GM12878 (cell line): ENCODE data around the gene ZNF462. TPM values are rescaled to one million over a fixed set of nuclear protein-coding genes. Genes with fewer than 3 reads are reported as not detected.
A peak's percentile ranks its signal among the peaks of the same experiment; 100 is the strongest.

Experiments used
- ATAC-seq: fragments of 200-7000 bp; cut with Tn5 transposase; 3 replicates; pipeline ENCODE4 v1.9.1; 2020; ENCODE audit warnings: mild to moderate bottlenecking, moderate library complexity
- BruUV-seq: library from RNA; stranded (reverse); fragments of 400-500 nt; replicated peaks from 2 replicates; lab custom pipeline; 2021; lab: Mats Ljungman, UMichigan
- CTCF ChIA-PET: fragments of 300-600 bp; sonication (Branson Sonifier 250); formaldehyde crosslinking; extraction: SDS; loops from one replicate; lab custom pipeline; 2021; ENCODE audit warnings: inconsistent platforms; lab: Yijun Ruan, JAX
- POLR2A ChIA-PET: fragments of 350-600 bp; formaldehyde crosslinking; extraction: SDS; loops from one replicate; lab custom pipeline; 2021; ENCODE audit warnings: inconsistent platforms; lab: Charles Lee
- RAD21 ChIA-PET: fragments of 300-600 bp; sonication (Branson Sonifier 250); formaldehyde crosslinking; loops from one replicate; lab custom pipeline; 2023; ENCODE audit warnings: antibody characterized with exemption; ENCODE audit not compliant: unreplicated experiment; lab: Charles Lee
- SMC1A ChIA-PET: fragments of 300-600 bp; sonication (Branson Sonifier 250); formaldehyde crosslinking; loops from one replicate; lab custom pipeline; 2023; ENCODE audit not compliant: unreplicated experiment, uncharacterized antibody; lab: Charles Lee
- DNase-seq: peaks from one replicate; pipeline ENCODE4 v3.0.0-alpha.2; 2011; ENCODE audit warnings: low read depth, low spot score
- FAIRE-seq: peaks from 3 replicates; lab custom pipeline; 2011; peaks lifted over from hg19 to GRCh38; lab: Jason Lieb, UNC
- H2AFZ ChIP-seq: 2 replicates; pipeline ENCODE4 v1.6.0; 2011; ENCODE audit warnings: low read depth, low read length, control low read depth; ENCODE audit not compliant: control insufficient read depth
- H3K27ac ChIP-seq: 2 replicates; pipeline ENCODE4 v1.5.1; 2011; ENCODE audit warnings: control low read depth; ENCODE audit not compliant: control insufficient read depth, insufficient read depth
- H3K27me3 ChIP-seq, 2 experiments: replicated peaks in 1 of 2; 2 replicates each; pipeline versions ENCODE4 v1.6.0 to v1.6.1; 2011; ENCODE audit warnings: low read length in 1 of 2; ENCODE audit not compliant: control insufficient read depth in 2 of 2, insufficient read depth in 2 of 2
- H3K36me3 ChIP-seq, 2 experiments: 2 replicates each; pipeline ENCODE4 v1.5.1; 2011; ENCODE audit warnings: low read length in 1 of 2; ENCODE audit not compliant: control insufficient read depth in 2 of 2, insufficient read depth in 2 of 2
- H3K4me1 ChIP-seq: 2 replicates; pipeline ENCODE4 v1.6.1; 2011; ENCODE audit warnings: mild to moderate bottlenecking, low read length, moderate library complexity, mixed read lengths; ENCODE audit not compliant: control insufficient read depth, insufficient read depth
- H3K4me2 ChIP-seq: 2 replicates; pipeline ENCODE4 v1.6.0; 2011; ENCODE audit warnings: control low read depth; ENCODE audit not compliant: control insufficient read depth, insufficient read depth
- H3K4me3 ChIP-seq: fragments of 200-600 bp; sonication (generic); 2 replicates; pipeline ENCODE4 v1.5.1; 2016
- H3K79me2 ChIP-seq: 2 replicates; pipeline ENCODE4 v1.6.0; 2011; ENCODE audit warnings: low read length; ENCODE audit not compliant: control insufficient read depth, insufficient read depth
- H3K9ac ChIP-seq: 2 replicates; pipeline ENCODE4 v1.8.0; 2011; ENCODE audit warnings: low read length, control low read depth, mixed read lengths; ENCODE audit not compliant: control insufficient read depth, insufficient read depth
- H3K9me3 ChIP-seq: replicated peaks from 3 replicates; pipeline ENCODE4 v1.5.1; 2011; ENCODE audit warnings: mild to moderate bottlenecking, low read length; ENCODE audit not compliant: control insufficient read depth, insufficient read depth
- H4K20me1 ChIP-seq: 2 replicates; pipeline ENCODE4 v1.6.0; 2011; ENCODE audit not compliant: control insufficient read depth, insufficient read depth
- ATF7 ChIP-seq: fragments of 450-650 bp; IDR thresholded peaks from 2 replicates; pipeline ENCODE4 v1.6.1; 2016; ENCODE audit warnings: low read depth, mild to moderate bottlenecking
- BACH1 ChIP-seq: fragments of 450-650 bp; IDR thresholded peaks from 2 replicates; pipeline ENCODE4 v1.6.1; 2017; ENCODE audit warnings: mild to moderate bottlenecking, borderline replicate concordance
- EP300 ChIP-seq, 2 experiments: fragments of 150-350 bp in 1 of 2; IDR thresholded peaks; 2 replicates each; pipeline ENCODE4 v1.6.1; 2011 to 2012; ENCODE audit warnings: low read depth in 2 of 2, low read length in 2 of 2, borderline replicate concordance in 1 of 2, improper control_type of control experiment in 1 of 2, inconsistent platforms in 1 of 2; ENCODE audit not compliant: control insufficient read depth in 1 of 2
- MYC ChIP-seq: IDR thresholded peaks from 2 replicates; pipeline ENCODE4 v1.6.1; 2011; ENCODE audit warnings: mild to moderate bottlenecking, low read length, moderate library complexity, inconsistent platforms; ENCODE audit not compliant: insufficient read depth, insufficient replicate concordance, insufficient read length, severe bottlenecking
- NFXL1 ChIP-seq: fragments of 450-650 bp; IDR thresholded peaks from 2 replicates; pipeline ENCODE4 v1.6.1; 2017; ENCODE audit warnings: antibody characterized with exemption, mild to moderate bottlenecking, borderline replicate concordance
- PAX5 ChIP-seq: IDR thresholded peaks from 2 replicates; pipeline ENCODE4 v1.6.1; 2011; ENCODE audit warnings: low read depth, low read length, borderline replicate concordance
- RB1 ChIP-seq: fragments of 450-650 bp; formaldehyde crosslinking; IDR thresholded peaks from 2 replicates; pipeline ENCODE4 v1.6.1; 2017; ENCODE audit warnings: mild to moderate bottlenecking, borderline replicate concordance
- SP1 ChIP-seq: IDR thresholded peaks from one replicate; pipeline ENCODE4 v1.6.1; 2011; ENCODE audit warnings: low read depth, low read length
- SPI1 ChIP-seq: IDR thresholded peaks from 2 replicates; pipeline ENCODE4 v1.6.1; 2011; ENCODE audit warnings: low read depth, mild to moderate bottlenecking, low read length, moderate library complexity, borderline replicate concordance; ENCODE audit not compliant: insufficient read depth
- TARDBP ChIP-seq: IDR thresholded peaks from 2 replicates; pipeline ENCODE4 v1.6.1; 2016; ENCODE audit warnings: borderline replicate concordance
- whole genome bisulfite sequencing: methylation state at CpG from one replicate; pipeline ENCODE4 v1.1.6; 2016; ENCODE audit warnings: low lambda C conversion rate; ENCODE audit not compliant: insufficient replicate concordance, insufficient coverage; ENCODE audit errors: missing lambda C conversion rate; 5-methylcytosine and 5-hydroxymethylcytosine counted together
- in situ Hi-C: fragments of 300-500 bp; cut with MboI; formaldehyde crosslinking; loops from 9 replicates; pipeline ENCODE4 v1.14.3; 2018; ENCODE audit warnings: mixed read lengths
- intact Hi-C: fragments of 100-400 bp; cut with micrococcal nuclease; formaldehyde crosslinking; loops from one replicate; pipeline ENCODE4 v1.14.2; 2022; ENCODE audit not compliant: unreplicated experiment
- polyA plus RNA-seq, 11 experiments: library from polyadenylated mRNA; depleted of rRNA in 4 of 11; unstranded in 6 of 11; stranded (reverse) in 5 of 11; fragments of >200 nt; fragmentation: Nextera tagmentation in 4 of 11; fragmentation: Illumina TruSeq in 1 of 11; extraction: Ambion mirVana in 4 of 11; extraction: Trizol in 1 of 11; gene quantifications; 1 replicate in 1 of 11; 2 replicates in 10 of 11; pipeline versions ENCODE4 v1.2.1 to v1.2.3, GENCODE V29; 2011 to 2016; ENCODE audit warnings: inconsistent platforms in 2 of 11, missing spikeins in 2 of 11, low read depth in 1 of 11
- total RNA-seq, 4 experiments: library from RNA; depleted of rRNA in 3 of 4; stranded (reverse); fragments of >200 nt in 3 of 4; fragmentation: Illumina TruSeq in 1 of 4; extraction: Trizol in 1 of 4; gene quantifications; 2 replicates each; pipeline versions ENCODE4 v1.2.1 to v1.2.3, GENCODE V29; 2013 to 2021
- TF ChIP-seq, protein P1 (sequence below): fragments of 450-650 bp; formaldehyde crosslinking; IDR thresholded peaks from 2 replicates; pipeline ENCODE4 v1.4.0; 2022; ENCODE audit warnings: mild to moderate bottlenecking, moderate library complexity
- TF ChIP-seq, protein P2 (sequence below): IDR thresholded peaks from 2 replicates; pipeline ENCODE4 v1.6.1; 2012; ENCODE audit warnings: low read depth, low read length, improper control_type of control experiment
- TF ChIP-seq, protein P3 (sequence below): IDR thresholded peaks from 2 replicates; pipeline ENCODE4 v1.6.1; 2011; ENCODE audit warnings: low read depth, mild to moderate bottlenecking, low read length, moderate library complexity, borderline replicate concordance; ENCODE audit errors: extremely low read depth

The ZNF462 gene
- total and polyA plus RNA-seq, 10 of the 15 experiments (the other 5 are each of a cell fraction or from before 2014, with no cell fraction given) = 0.27 to 13.7 (median 0.55) TPM

DNA sequence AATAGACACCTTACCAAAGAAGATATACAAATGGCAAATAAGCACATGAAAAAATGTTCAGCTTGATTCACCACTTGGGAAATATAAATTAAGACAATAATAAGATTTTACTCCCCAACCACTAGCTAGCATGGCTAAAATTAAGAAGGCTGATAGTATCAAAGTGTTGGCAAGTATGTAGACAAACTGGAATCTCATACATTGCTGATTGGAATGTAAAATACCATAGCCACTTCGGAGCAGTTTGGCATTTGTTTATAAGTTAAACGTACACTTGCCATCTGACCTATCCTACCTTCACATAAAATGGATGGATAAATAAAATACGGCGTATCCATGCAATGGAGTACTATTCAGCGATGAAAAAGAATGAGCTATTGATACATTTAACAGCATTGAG lies 129.2 kb downstream of the ZNF462 start (continued):
- TF ChIP-seq, protein P1, sequence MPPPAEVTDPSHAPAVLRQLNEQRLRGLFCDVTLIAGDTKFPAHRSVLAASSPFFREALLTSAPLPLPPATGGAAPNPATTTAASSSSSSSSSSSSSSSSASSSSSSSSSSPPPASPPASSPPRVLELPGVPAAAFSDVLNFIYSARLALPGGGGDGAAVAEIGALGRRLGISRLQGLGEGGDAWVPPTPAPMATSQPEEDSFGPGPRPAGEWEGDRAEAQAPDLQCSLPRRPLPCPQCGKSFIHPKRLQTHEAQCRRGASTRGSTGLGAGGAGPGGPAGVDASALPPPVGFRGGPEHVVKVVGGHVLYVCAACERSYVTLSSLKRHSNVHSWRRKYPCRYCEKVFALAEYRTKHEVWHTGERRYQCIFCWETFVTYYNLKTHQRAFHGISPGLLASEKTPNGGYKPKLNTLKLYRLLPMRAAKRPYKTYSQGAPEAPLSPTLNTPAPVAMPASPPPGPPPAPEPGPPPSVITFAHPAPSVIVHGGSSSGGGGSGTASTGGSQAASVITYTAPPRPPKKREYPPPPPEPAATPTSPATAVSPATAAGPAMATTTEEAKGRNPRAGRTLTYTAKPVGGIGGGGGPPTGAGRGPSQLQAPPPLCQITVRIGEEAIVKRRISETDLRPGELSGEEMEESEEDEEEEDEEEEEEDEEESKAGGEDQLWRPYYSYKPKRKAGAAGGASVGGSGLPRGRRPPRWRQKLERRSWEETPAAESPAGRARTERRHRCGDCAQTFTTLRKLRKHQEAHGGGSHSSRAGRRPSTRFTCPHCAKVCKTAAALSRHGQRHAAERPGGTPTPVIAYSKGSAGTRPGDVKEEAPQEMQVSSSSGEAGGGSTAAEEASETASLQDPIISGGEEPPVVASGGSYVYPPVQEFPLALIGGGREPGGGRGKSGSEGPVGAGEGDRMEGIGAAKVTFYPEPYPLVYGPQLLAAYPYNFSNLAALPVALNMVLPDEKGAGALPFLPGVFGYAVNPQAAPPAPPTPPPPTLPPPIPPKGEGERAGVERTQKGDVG (CRISPR knock-in tag) = no peak
- TF ChIP-seq NFXL1 = no peak
- no peak for TF ChIP-seq RB1
- no peak for TF ChIP-seq BACH1
- TF ChIP-seq EP300 (IDR thresholded peaks at IDR 0.05; ENCODE audit: borderline replicate concordance in 1 of 2, control insufficient read depth in 1 of 2, low read depth in 2 of 2, low read length in 2 of 2) = no peak
- TF ChIP-seq PAX5 = no peak
- no peak for TF ChIP-seq MYC

DNA sequence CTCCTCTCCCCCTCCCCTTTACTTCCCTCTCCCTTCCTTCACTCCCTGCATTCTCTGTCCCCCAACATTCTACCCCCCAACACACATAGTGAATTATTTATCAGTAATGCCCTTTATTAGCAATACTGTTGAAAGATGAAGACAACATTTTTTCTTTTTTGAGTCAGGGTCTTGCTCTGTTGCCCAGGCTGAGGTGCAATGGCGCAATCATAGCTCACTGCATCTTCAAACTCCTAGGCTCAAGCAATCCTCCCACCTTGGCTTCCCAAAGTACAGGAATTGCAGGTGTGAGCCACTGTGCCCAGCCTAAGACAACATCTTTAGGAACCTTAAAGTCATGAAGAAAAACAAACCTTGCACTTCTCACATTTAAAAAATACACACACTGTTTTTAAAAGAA lies 130.6 kb downstream of the ZNF462 start:
- in situ Hi-C loops (no loop called here), intact Hi-C loops (no loop called here)
- H3K79me2 ChIP-seq = no peaks in the 10 kb centered on the region
- FAIRE-seq (peak; percentile 7), DNase-seq (no peak), ATAC-seq (no peak)
- no peak overlapping the region for H3K4me2 ChIP-seq
- ChIA-PET SMC1A (interaction anchor here (1.6 to 2.5 kb wide), 3 partner anchors 9 to 65 kb away, joined by 4 to 15 read pairs (median 7); no protein-coding TSS in a partner anchor), RAD21 (no interaction called here), POLR2A (interaction anchor here (1.3 kb wide), 1 partner anchor 10 kb away, joined by 3 read pairs; no protein-coding TSS in a partner anchor), CTCF (interaction anchor here (1.0 kb wide), 1 partner anchor 10 kb away, joined by 3 read pairs; no protein-coding TSS in a partner anchor)
- no peaks in the 10 kb centered on the region for H4K20me1 ChIP-seq
- H3K4me3 ChIP-seq = no peak overlapping the region
- no peak overlapping the region for H2AFZ ChIP-seq
- no TSS peak for BruUV-seq
- no peaks in the 10 kb centered on the region for H3K27me3 ChIP-seq
- H3K27ac ChIP-seq = no peak overlapping the region
- H3K36me3 ChIP-seq = no peaks in the 10 kb centered on the region
- 33% methylated on average over 1 of the region's 1 CpG for WGBS
- H3K9ac ChIP-seq = no peak overlapping the region
- H3K4me1 ChIP-seq = no peaks in the 10 kb centered on the region
- no peak for TF ChIP-seq TARDBP
- TF ChIP-seq SPI1 = no peak
- TF ChIP-seq SP1 = no peak
- no peak for TF ChIP-seq ATF7
- TF ChIP-seq, protein P2, sequence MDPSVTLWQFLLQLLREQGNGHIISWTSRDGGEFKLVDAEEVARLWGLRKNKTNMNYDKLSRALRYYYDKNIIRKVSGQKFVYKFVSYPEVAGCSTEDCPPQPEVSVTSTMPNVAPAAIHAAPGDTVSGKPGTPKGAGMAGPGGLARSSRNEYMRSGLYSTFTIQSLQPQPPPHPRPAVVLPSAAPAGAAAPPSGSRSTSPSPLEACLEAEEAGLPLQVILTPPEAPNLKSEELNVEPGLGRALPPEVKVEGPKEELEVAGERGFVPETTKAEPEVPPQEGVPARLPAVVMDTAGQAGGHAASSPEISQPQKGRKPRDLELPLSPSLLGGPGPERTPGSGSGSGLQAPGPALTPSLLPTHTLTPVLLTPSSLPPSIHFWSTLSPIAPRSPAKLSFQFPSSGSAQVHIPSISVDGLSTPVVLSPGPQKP = no peak
- TF ChIP-seq, protein P3, sequence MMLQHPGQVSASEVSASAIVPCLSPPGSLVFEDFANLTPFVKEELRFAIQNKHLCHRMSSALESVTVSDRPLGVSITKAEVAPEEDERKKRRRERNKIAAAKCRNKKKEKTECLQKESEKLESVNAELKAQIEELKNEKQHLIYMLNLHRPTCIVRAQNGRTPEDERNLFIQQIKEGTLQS = no peak
- no peaks in the 10 kb centered on the region; the same call in 2 of the 3 replicates for H3K9me3 ChIP-seq
